Endothelial cell of umbilical vein (primary cell): ENCODE data around the gene DUSP8.

Experiments used
- EZH2 ChIP-seq: IDR thresholded peaks from 2 replicates; pipeline ENCODE4 v1.6.1; 2012; ENCODE audit warnings: borderline replicate concordance, low read depth, mild to moderate bottlenecking, moderate library complexity, low read length, inconsistent platforms; ENCODE audit not compliant: severe bottlenecking
- MYC ChIP-seq: IDR thresholded peaks from one replicate; pipeline ENCODE4 v1.6.1; 2011; ENCODE audit warnings: mild to moderate bottlenecking, low read depth, low read length
- TF ChIP-seq, protein P1 (sequence below), 2 donors: IDR thresholded peaks; 1 replicate in 1 of 2; 2 replicates in 1 of 2; pipeline ENCODE4 v1.5.1; 2011; ENCODE audit warnings: low read length in 2 of 2, mild to moderate bottlenecking in 2 of 2, moderate library complexity in 2 of 2, control low read depth in 1 of 2, inconsistent platforms in 1 of 2, low read depth in 1 of 2; ENCODE audit not compliant: insufficient read depth in 1 of 2; ENCODE audit errors: extremely low read depth in 1 of 2

DNA sequence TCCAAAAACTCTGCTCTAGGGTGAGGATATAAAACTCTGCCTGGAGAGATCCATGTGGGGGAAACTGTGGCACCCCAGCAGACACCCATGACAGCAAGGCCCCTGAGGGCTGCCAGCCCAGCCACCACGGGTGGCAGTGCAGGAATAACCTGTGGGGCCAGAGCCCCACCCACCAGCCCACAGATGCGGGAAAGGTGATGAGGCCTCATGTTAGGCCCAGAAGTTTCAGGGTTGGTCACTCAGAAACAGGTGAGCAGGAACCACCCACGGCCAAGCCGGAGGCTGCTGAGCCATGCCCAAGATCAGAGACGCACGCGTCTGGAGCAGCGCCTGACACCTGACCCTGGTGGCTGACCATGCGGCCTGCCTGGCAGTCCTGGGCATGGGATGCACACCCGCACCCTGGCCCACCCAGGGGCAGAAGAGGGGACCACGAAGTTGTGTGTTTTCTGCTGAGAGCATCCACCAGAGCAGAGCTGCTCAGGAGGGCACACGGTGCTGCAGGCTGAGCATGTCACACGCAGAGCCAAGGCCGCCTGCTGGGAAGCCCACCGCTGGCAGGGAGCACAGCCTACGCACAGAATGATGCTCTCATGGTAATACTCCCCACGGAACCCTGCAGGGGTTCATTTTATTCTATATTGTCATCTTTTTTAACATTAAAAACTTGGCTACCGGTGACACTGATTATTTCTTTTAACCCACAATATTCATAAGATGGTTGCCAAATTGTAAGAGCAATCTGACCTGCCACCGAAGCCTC, 41.2 kb downstream of the DUSP8 start:
- TF ChIP-seq EZH2 (no peak), MYC (no peak)
- TF ChIP-seq, protein P1, sequence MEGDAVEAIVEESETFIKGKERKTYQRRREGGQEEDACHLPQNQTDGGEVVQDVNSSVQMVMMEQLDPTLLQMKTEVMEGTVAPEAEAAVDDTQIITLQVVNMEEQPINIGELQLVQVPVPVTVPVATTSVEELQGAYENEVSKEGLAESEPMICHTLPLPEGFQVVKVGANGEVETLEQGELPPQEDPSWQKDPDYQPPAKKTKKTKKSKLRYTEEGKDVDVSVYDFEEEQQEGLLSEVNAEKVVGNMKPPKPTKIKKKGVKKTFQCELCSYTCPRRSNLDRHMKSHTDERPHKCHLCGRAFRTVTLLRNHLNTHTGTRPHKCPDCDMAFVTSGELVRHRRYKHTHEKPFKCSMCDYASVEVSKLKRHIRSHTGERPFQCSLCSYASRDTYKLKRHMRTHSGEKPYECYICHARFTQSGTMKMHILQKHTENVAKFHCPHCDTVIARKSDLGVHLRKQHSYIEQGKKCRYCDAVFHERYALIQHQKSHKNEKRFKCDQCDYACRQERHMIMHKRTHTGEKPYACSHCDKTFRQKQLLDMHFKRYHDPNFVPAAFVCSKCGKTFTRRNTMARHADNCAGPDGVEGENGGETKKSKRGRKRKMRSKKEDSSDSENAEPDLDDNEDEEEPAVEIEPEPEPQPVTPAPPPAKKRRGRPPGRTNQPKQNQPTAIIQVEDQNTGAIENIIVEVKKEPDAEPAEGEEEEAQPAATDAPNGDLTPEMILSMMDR (IDR thresholded peaks at IDR 0.05; ENCODE audit: extremely low read depth in 1 of 2, insufficient read depth in 1 of 2, low read depth in 1 of 2, low read length in 2 of 2) = no peak
